ENCODE measurements around the gene PRKACA. TPM values are rescaled to one million over a fixed set of nuclear protein-coding genes. Genes with fewer than 3 reads are reported as not detected.

Gene PRKACA
- total and polyA plus RNA-seq, 8 donors, result 25.3 to 42.9 (median 30.3) TPM

GRCh38 chr19:14093117-14093823 lies 24.3 kb downstream of the PRKACA start:
- Histone ChIP-seq H3K4me3 (no peak overlapping the region), H3K36me3 (no peaks in the 10 kb centered on the region), H3K27ac (no peak overlapping the region), H3K4me1 (peaks cover 0 to 3% (median 0%) of the 10 kb centered on the region in 3 donors), H3K27me3 (no peaks in the 10 kb centered on the region), H3K9me3 (no peaks in the 10 kb centered on the region)
- intact Hi-C loops (cut with DNase I), result no loop called here
- WGBS, 2 donors, result 96 to 97% methylated on average over 9 of the region's 9 CpGs
- no peak for ATAC-seq
- no peak for DNase-seq
- FAIRE-seq, result no peak
- TF ChIP-seq, protein P1, sequence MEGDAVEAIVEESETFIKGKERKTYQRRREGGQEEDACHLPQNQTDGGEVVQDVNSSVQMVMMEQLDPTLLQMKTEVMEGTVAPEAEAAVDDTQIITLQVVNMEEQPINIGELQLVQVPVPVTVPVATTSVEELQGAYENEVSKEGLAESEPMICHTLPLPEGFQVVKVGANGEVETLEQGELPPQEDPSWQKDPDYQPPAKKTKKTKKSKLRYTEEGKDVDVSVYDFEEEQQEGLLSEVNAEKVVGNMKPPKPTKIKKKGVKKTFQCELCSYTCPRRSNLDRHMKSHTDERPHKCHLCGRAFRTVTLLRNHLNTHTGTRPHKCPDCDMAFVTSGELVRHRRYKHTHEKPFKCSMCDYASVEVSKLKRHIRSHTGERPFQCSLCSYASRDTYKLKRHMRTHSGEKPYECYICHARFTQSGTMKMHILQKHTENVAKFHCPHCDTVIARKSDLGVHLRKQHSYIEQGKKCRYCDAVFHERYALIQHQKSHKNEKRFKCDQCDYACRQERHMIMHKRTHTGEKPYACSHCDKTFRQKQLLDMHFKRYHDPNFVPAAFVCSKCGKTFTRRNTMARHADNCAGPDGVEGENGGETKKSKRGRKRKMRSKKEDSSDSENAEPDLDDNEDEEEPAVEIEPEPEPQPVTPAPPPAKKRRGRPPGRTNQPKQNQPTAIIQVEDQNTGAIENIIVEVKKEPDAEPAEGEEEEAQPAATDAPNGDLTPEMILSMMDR (IDR thresholded peaks at IDR 0.05), result no peak

GRCh38 chr19:14091813-14092462 lies 25.6 kb downstream of the PRKACA start:
- ATAC-seq, result peak in 1 of 4 donors; percentile 3
- DNase-seq, result peak in 2 of 6 donors; percentile 29 to 57
- Histone ChIP-seq H3K27me3 (no peaks in the 10 kb centered on the region), H3K9me3 (no peaks in the 10 kb centered on the region), H3K36me3 (no peaks in the 10 kb centered on the region), H3K4me3 (peak overlapping the region; percentile 66 to 90 (median 81)), H3K4me1 (peaks cover 0 to 3% (median 0%) of the 10 kb centered on the region in 3 donors), H3K27ac (peak overlapping the region in 2 of 4 donors; percentile 91 to 94)
- no peak for FAIRE-seq
- TF ChIP-seq, protein P1 (IDR thresholded peaks at IDR 0.05), result no peak
- 25 to 28% methylated on average over 15 of the region's 15 CpGs for WGBS, 2 donors
- intact Hi-C loops (cut with DNase I), result no loop called here

DNA sequence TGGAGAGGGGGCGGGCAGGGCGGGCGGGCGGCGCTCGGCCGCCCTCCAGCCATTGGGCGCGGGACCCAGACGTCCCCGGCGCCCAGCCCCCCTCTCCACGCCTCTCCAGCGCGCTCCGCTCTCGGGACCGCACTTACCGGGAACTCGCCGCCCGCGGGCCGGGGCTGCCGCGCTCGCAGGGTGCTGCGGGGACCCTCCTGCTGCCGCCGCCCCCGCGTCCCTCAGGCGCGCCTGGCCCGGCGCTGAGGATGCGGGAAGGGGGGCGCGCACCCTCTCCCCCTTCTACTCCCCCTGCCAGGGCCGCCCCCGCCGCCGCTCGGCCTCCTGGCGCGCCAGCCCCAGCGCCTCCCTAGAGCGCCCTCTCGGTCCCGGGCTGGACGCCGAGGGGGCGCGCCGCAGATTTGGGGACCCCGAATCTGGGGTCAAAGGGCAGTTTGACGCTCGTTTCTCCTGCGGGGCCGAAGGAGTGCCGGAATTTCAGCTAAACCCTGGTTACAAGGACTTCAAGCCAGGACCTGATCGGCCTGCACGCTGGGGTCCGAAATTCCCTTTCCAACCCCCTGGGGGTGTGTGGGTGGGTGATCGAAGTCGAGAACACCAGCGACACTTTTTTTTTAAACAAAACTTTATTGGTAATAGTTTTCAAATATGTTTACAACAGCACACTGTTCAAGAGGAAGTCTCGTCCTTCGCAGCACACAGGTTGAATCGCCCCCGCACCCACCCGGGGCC lies 26.3 kb downstream of the PRKACA start:
- Histone ChIP-seq H3K9me3 (no peaks in the 10 kb centered on the region), H3K27me3 (no peaks in the 10 kb centered on the region), H3K4me1 (peaks cover 0 to 3% (median 0%) of the 10 kb centered on the region in 3 donors), H3K36me3 (no peaks in the 10 kb centered on the region), H3K27ac (peak overlapping the region; percentile 64 to 94 (median 80)), H3K4me3 (peak overlapping the region; percentile 66 to 90 (median 81))
- no peak for FAIRE-seq
- WGBS, 2 donors, result 0% methylated on average over 33 to 71 of the region's 72 CpGs
- intact Hi-C loops (cut with DNase I), result no loop called here
- TF ChIP-seq, protein P1 (IDR thresholded peaks at IDR 0.05), result no peak
- peak; percentile 80 to 92 (median 86) for DNase-seq
- ATAC-seq, result peak; percentile 84 to 87 (median 85)

DNA sequence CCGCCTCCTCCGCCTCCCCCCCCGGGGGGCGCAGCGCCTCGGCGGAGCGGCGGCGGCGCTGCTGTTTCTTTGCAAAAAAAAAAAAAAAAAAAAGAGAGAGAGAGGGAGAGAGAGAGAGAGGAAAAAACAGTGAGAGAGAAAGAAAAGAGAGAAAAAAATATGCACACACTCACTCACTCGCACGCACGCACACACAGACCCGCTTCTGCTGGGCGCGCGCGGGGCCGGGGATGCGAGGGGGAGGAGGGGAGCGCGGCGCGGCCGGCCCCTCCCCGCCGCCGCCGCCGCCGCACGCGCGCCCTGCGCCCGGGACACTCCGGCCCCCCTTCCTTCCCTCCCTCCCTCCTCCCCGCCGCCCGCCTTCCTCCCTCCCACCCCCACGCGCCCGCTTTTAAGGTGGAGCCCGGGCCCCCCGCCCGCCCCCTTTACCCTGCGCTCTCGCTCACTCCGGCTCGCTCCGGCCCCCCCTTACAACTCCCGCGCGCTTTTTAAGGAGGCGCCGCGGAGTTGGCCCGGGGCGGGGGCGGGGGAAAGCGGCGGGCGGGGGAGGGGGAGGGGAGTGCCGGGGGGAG lies 27.0 kb downstream of the PRKACA start, which contains the start of gene SAMD1:
Gene SAMD1 (minus strand): TSS at position 243 of the 572 bp plus-strand sequence.
- Histone ChIP-seq H3K27ac (peak within 1 kb of the TSS; percentile 64 to 94 (median 80)), H3K4me1 (peaks cover 0 to 3% (median 0%) of the 10 kb centered on the region in 3 donors), H3K9me3 (no peaks in the 10 kb centered on the region), H3K27me3 (no peaks in the 10 kb centered on the region), H3K36me3 (no peaks in the 10 kb centered on the region), H3K4me3 (peak within 1 kb of the TSS; percentile 66 to 90 (median 81))
- intact Hi-C loops (cut with DNase I), result no loop called here
- DNase-seq (peak; percentile 87 to 93 (median 92)), ATAC-seq (peak; percentile 62 to 74 (median 71)), FAIRE-seq (no peak)
- TF ChIP-seq, protein P1 (IDR thresholded peaks at IDR 0.05), result no peak
- 0 to 1% methylated on average over 3 to 44 of the region's 65 CpGs for WGBS, 2 donors

All from pancreas (tissue), 10 donors.